Measurements from ENCODE around the gene FHIT.

DNA sequence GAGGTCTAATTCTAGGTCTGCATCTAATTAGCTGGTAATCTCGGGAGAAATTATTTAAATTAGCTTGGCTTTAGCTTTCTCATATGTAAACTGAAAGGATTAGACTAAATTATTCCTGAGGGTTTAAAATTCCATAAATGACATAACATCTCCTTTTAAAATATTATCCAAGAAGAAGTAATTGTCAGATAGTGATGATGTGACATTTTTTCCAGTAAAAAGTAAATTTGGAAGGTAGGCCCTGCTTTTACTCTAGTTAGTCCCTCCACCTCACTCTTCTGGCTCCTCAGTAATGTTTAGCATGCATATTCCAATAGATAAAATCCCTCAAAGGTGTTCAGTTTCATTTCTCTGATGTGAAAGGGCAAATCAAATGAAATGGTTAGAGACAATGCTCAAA, 215.7 kb downstream of the FHIT start:
- TF ChIP-seq CTCF (IDR thresholded peaks at IDR 0.05) (no peak), EP300 (IDR thresholded peaks at IDR 0.05) (no peak), POLR2AphosphoS5 (IDR thresholded peaks at IDR 0.05) (no peak)

Measured in suprapubic skin (tissue), 4 donors.